ENCODE data around the gene NPB. TPM values are rescaled to one million over a fixed set of nuclear protein-coding genes. Genes with fewer than 3 reads are reported as not detected.

NPB gene
- total RNA-seq, 2 donors from 2014 or later, result 0.66 to 1.8 TPM

DNA sequence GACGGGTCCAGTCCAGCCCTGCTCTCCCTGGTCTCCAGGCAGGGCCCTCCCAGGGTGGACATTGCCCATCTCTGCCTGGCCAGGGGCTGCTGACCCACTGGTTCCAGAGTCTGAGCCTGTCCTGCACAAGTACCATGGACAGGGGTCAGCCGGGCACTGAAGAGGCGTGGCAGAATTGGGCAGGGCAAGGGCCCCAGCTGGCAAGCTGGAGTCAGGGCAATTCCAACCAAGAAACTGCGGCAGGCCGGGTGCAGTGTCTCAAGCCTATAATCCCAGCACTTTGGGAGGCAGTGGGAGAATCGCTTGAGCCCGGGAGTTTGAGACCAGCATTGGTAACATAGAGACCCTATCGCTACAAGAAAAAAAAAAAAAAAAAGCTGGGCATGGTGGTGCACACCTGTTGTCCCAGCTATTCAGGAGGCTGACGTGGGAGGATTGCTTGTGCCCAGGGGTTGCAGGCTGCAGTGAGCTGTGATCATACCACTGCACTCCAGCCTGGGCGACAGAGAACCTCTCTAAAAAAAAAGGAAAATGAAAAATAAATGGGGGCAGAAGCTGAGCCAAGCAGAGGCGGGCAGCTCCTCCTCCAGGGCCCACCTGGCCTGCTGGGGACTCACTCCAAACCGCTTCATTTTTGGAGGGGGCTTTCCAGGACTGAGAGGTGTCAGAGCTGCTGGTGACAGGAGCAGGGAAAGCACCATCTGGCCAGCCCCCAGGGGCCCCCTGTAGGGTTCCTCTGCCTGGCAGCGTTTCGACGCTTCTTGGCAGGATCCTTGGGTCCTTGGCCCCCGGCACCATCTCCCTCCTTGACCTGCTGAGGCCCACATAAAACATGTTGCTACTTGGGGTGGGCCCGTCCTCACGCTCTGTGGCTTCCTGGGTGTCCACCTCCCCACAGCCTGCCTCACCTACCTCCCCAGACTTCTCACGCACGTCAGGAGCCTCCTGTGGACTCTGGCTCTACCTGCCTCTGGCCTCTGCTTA is 28.4 kb downstream of the NPB start:
- H3K27me3 ChIP-seq, result no peaks in the 10 kb centered on the region
- intact Hi-C loops (cut with DNase I), result no loop called here
- no peaks in the 10 kb centered on the region for H3K36me3 ChIP-seq (replicated peaks in 1 of 2; ENCODE audit: insufficient read depth in 1 of 2, low read depth in 2 of 2)
- no peak for TF ChIP-seq POLR2A (IDR thresholded peaks at IDR 0.05)
- TF ChIP-seq, protein P1, sequence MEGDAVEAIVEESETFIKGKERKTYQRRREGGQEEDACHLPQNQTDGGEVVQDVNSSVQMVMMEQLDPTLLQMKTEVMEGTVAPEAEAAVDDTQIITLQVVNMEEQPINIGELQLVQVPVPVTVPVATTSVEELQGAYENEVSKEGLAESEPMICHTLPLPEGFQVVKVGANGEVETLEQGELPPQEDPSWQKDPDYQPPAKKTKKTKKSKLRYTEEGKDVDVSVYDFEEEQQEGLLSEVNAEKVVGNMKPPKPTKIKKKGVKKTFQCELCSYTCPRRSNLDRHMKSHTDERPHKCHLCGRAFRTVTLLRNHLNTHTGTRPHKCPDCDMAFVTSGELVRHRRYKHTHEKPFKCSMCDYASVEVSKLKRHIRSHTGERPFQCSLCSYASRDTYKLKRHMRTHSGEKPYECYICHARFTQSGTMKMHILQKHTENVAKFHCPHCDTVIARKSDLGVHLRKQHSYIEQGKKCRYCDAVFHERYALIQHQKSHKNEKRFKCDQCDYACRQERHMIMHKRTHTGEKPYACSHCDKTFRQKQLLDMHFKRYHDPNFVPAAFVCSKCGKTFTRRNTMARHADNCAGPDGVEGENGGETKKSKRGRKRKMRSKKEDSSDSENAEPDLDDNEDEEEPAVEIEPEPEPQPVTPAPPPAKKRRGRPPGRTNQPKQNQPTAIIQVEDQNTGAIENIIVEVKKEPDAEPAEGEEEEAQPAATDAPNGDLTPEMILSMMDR (IDR thresholded peaks at IDR 0.05), result no peak
- H3K27ac ChIP-seq, result no peak overlapping the region
- H3K9me3 ChIP-seq, result no peaks in the 10 kb centered on the region
- DNase-seq (peak in 2 of 4 donors; percentile 40 to 46), ATAC-seq (no peak)
- 70 to 81% methylated on average over 16 to 20 of the region's 20 CpGs for WGBS, 2 donors
- H3K4me1 ChIP-seq, result peaks cover 29% of the 10 kb centered on the region
- no peak overlapping the region for H3K4me3 ChIP-seq

DNA sequence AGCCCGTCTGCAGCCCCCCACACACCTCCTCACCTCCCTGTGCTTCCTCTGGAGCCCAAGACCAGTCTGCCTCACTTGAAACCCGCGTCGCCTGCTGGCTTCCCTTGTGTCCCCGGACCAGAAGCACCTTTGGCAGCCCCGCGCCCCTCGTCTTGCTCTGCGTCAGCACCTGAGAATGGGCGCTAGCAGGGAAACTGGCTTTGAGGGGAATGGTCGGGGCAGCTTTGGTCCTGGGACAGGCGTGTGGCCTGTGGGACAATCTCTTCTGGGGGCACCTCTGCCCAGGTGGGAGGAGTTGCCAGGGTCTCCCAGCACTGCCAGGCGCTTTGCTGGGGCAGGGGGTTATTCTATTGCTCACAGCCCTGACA is 29.1 kb downstream of the NPB start:
- no peak for ATAC-seq
- H3K4me3 ChIP-seq, result no peak overlapping the region
- H3K27me3 ChIP-seq, result no peaks in the 10 kb centered on the region
- H3K9me3 ChIP-seq, result no peaks in the 10 kb centered on the region
- 62 to 80% methylated on average over 12 to 13 of the region's 13 CpGs for WGBS, 2 donors
- intact Hi-C loops (cut with DNase I), result no loop called here
- DNase-seq, result peak in 1 of 4 donors; percentile 21
- no peaks in the 10 kb centered on the region for H3K36me3 ChIP-seq (replicated peaks in 1 of 2; ENCODE audit: insufficient read depth in 1 of 2, low read depth in 2 of 2)
- TF ChIP-seq POLR2A (IDR thresholded peaks at IDR 0.05), result no peak
- TF ChIP-seq, protein P1 (IDR thresholded peaks at IDR 0.05), result no peak
- H3K4me1 ChIP-seq, result peaks cover 29% of the 10 kb centered on the region
- no peak overlapping the region for H3K27ac ChIP-seq

DNA sequence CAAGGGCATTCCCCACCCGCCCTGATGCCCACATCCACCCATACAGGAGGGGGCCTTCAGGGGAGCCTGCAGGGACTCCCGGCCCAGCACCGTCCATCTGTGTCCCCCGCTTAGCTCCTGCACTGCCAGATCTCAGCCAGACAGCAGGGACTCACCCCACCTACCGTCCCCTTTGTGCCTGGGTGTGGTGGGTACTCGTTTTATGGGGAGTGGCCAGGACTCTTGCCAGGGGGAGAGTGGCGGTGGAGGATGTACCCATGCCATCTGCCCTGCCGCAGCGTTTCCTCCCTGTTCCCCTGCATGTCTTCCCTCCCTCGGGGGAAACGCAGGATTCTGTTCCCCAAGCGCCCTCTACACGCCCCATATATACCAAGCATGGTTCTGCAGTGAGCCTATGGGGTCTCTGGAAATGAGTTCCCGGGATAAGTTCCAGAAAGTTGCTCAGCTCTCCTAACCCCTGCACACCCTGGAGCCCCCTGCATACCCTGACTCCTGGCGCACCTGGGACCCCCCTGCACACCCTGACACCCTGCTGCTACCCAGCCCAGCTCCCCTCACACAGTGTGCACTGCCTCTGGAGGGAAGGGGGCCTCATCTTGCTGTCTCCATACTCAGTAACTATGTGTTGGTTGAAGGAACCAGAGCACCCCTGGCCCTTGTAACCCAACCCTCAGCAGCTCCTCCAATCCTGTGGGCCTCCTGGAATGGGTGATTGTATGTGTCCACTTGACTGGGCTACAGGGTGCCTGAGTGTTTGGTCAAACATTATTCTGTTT is 29.7 kb downstream of the NPB start:
- Histone ChIP-seq H3K27ac (no peak overlapping the region), H3K4me3 (no peak overlapping the region), H3K4me1 (peaks cover 33% of the 10 kb centered on the region), H3K27me3 (no peaks in the 10 kb centered on the region), H3K9me3 (no peaks in the 10 kb centered on the region), H3K36me3 (replicated peaks in 1 of 2; ENCODE audit: insufficient read depth in 1 of 2, low read depth in 2 of 2) (no peaks in the 10 kb centered on the region)
- WGBS, 2 donors, result 32 to 56% methylated on average over 7 to 15 of the region's 15 CpGs
- intact Hi-C loops (cut with DNase I), result no loop called here
- DNase-seq, result peak in 1 of 4 donors; percentile 13
- TF ChIP-seq POLR2A (IDR thresholded peaks at IDR 0.05), result no peak
- TF ChIP-seq, protein P1 (IDR thresholded peaks at IDR 0.05), result no peak
- no peak for ATAC-seq

DNA sequence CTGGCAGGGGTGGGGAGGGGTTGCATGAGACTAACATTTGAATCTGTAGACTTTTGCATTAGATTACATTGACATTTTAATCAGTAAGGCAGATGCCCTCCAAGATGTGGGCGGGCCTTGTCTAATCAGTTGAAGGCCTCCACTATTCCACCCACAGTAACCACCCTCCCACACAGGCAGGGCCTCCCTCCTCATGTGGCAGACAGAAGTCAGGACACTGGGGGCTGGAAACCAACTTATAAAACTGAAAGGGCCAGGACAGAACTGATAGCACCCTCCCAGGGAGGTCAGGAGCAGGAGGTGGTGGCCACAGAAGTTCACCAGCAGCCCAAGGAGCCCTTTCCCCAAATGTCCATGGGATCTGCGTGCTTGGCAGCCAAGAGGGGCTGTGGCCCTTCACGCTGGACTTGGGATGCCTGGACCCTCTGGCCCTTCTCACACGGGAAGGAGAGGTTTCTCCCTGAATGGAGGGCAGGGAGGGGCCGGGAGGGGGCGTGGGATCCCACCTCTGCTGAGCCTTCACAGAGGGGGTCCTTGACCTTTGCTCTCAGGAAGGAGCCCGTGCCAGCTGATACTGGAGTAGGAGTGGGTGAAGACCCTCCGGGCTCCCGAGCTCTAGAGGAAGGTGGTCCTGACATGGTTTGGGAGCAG is 30.4 kb downstream of the NPB start:
- no peak overlapping the region for H3K4me3 ChIP-seq
- intact Hi-C loops (cut with DNase I), result no loop called here
- H3K4me1 ChIP-seq, result peaks cover 37% of the 10 kb centered on the region
- H3K27me3 ChIP-seq, result no peaks in the 10 kb centered on the region
- no peak overlapping the region for H3K27ac ChIP-seq
- no peaks in the 10 kb centered on the region for H3K36me3 ChIP-seq (replicated peaks in 1 of 2; ENCODE audit: insufficient read depth in 1 of 2, low read depth in 2 of 2)
- WGBS, 2 donors, result 57 to 66% methylated on average over 9 of the region's 9 CpGs
- DNase-seq (no peak), ATAC-seq (no peak)
- H3K9me3 ChIP-seq, result no peaks in the 10 kb centered on the region
- TF ChIP-seq, protein P1 (IDR thresholded peaks at IDR 0.05), result no peak
- TF ChIP-seq POLR2A (IDR thresholded peaks at IDR 0.05), result no peak
